IPS-18a (cell line): ENCODE results near the gene USP11.
"Not testable (repeated sequence)": the region's sequence is repeated elsewhere in the genome, so short reads cannot be mapped to it uniquely, and the experiment has no call there.

ENCODE experiments used
- H3K27ac ChIP-seq: one replicate; pipeline ENCODE4 v1.5.1; 2013; ENCODE audit warnings: low read length
- H3K27me3 ChIP-seq: one replicate; pipeline ENCODE4 v1.6.1; 2013; ENCODE audit warnings: mild to moderate bottlenecking, low read length; ENCODE audit not compliant: control insufficient read depth, insufficient read depth
- H3K36me3 ChIP-seq: one replicate; pipeline ENCODE4 v1.6.1; 2013; ENCODE audit warnings: low read depth, low read length; ENCODE audit not compliant: control insufficient read depth
- H3K4me1 ChIP-seq: one replicate; pipeline ENCODE4 v1.6.1; 2013; ENCODE audit warnings: low read depth, low read length; ENCODE audit not compliant: control insufficient read depth
- H3K4me3 ChIP-seq: one replicate; pipeline ENCODE4 v1.5.1; 2013; ENCODE audit warnings: low read length
- H3K9ac ChIP-seq: one replicate; pipeline ENCODE4 v1.6.1; 2013; ENCODE audit warnings: mild to moderate bottlenecking, low read length, moderate library complexity
- H3K9me3 ChIP-seq: one replicate; pipeline ENCODE4 v1.6.1; 2013; ENCODE audit warnings: low read depth, low read length; ENCODE audit not compliant: control insufficient read depth

Gene USP11

DNA sequence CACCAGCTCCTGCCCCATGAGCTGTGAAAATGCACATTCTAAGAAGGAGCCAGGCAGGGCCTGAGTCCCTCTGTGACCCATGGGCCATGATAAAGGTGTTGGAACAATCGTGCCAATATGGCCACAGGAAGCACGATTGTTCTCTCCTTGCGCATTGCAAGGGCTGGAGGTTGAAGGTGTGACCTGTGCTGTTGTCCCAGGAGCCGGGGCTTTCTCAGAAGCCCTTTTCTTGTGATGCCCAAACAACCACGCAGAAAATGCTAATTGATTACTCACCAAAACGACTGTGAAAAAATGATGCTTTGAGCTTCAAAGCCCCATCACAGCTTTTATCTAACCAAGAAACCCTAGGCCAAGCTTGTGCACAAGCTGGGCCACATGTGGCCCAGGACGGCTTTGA lies 33.8 kb downstream of the USP11 start:
- no peaks in the 10 kb centered on the region for H3K36me3 ChIP-seq
- H3K27ac ChIP-seq: no peak overlapping the region
- no peaks in the 10 kb centered on the region for H3K27me3 ChIP-seq
- no peak overlapping the region for H3K9ac ChIP-seq
- H3K4me1 ChIP-seq: no peaks in the 10 kb centered on the region
- no peak overlapping the region for H3K4me3 ChIP-seq
- no peaks in the 10 kb centered on the region for H3K9me3 ChIP-seq

DNA sequence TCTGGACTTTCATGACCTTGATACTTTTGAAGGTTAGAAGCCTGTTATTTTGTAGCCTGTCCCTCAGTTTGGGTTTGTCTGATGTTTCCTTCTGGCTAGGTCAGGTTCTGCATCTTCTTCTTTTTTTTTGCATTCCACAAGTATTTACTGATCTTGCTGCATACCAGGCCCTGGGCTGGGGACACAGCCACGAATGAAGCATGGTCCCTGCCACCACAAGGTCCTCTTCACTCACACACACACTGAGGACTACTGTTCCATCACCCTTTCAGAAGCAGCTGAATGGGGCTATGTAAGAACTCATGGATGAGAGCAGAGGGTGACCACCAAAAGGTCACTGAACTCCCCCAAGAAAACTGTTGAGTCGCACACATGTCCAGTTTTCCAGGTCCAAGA lies 39.2 kb downstream of the USP11 start:
- H3K9me3 ChIP-seq: peaks cover 2% of the 10 kb centered on the region
- H3K4me1 ChIP-seq: no peaks in the 10 kb centered on the region
- H3K4me3 ChIP-seq: no peak overlapping the region
- H3K27me3 ChIP-seq: no peaks in the 10 kb centered on the region
- no peak overlapping the region for H3K9ac ChIP-seq
- no peak overlapping the region for H3K27ac ChIP-seq
- no peaks in the 10 kb centered on the region for H3K36me3 ChIP-seq

GRCh38 chrX:47273011-47273730 lies 40.4 kb downstream of the USP11 start:
- Histone ChIP-seq H3K9ac (no peak overlapping the region), H3K27me3 (no peaks in the 10 kb centered on the region), H3K9me3 (peaks cover 2% of the 10 kb centered on the region), H3K36me3 (no peaks in the 10 kb centered on the region), H3K4me1 (no peaks in the 10 kb centered on the region), H3K4me3 (no peak overlapping the region), H3K27ac (no peak overlapping the region)

- Histone ChIP-seq H3K9ac (no peak overlapping the region), H3K4me3 (no peak overlapping the region), H3K9me3 (peaks cover 7% of the 10 kb centered on the region), H3K27ac (no peak overlapping the region), H3K4me1 (no peaks in the 10 kb centered on the region), H3K27me3 (no peaks in the 10 kb centered on the region), H3K36me3 (no peaks in the 10 kb centered on the region)
These were observed 45.9 kb downstream of the USP11 start for GRCh38 chrX:47278691-47279090.

DNA sequence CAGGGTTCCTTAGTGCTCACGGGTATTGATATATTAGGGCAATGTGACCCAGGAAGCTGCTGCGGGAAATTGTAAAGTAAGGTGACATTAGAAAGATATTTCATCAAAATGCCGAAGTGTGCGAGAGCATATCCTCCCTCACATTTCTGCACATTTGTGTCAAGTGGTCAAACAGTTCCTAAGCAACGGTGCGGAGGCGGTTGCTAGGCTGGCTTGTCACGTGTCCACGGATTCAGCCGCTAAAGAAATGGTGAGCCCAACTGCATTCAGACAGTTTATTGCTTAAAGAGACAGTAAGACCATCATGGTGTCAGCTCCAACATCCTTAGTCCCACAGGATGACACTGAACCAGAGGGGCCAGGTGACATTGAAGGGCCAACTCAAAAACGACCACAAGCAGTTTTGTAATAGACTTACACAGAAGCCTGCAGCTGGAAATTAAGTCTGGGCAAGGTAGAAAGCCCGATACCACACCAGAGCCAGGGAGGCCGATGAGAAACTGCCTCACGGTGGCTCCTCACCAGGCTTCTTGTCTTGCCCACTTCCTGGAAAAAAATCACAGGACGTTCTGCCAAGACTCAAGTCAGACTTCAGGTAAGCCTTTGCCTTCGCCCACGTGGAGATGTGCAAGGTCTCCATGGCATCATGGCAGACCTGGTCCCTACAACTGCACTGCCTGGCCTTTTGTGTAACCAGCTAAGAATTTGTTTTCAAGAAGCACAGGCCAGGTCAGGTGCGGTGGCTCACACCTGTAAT lies 50.4 kb downstream of the USP11 start:
- H3K4me1 ChIP-seq: no peaks in the 10 kb centered on the region
- H3K9ac ChIP-seq: no peak overlapping the region
- H3K27me3 ChIP-seq: no peaks in the 10 kb centered on the region
- no peak overlapping the region for H3K27ac ChIP-seq
- peaks cover 14% of the 10 kb centered on the region for H3K9me3 ChIP-seq
- no peaks in the 10 kb centered on the region for H3K36me3 ChIP-seq
- H3K4me3 ChIP-seq: no peak overlapping the region

DNA sequence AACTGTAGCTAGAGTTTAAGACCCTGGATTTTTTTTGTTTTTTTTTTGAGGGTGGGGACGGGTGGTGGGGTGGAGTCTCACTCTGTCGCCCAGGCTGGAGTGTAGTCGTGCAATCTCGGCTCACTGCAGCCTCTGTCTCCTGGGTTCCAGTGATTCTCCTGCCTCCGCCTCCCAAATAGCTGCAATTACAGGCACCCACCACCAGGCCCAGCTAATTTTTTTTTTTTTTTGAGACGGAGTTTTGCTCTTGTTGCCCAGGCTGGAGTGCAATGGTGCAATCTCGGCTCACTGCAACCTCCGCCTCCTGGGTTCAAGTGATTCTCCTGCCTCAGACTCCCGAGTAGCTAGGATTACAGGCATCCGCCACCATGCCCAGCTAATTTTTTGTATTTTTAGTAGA lies 51.8 kb downstream of the USP11 start:
- H3K4me3 ChIP-seq, H3K27me3 ChIP-seq, H3K27ac ChIP-seq, H3K9ac ChIP-seq, H3K36me3 ChIP-seq, H3K4me1 ChIP-seq: not testable (repeated sequence)
- peaks cover 16% of the 10 kb centered on the region for H3K9me3 ChIP-seq

GRCh38 chrX:47285836-47286320 lies 53.1 kb downstream of the USP11 start:
- H3K27ac ChIP-seq: no peak overlapping the region
- no peak overlapping the region for H3K9ac ChIP-seq
- H3K4me3 ChIP-seq: no peak overlapping the region
- no peaks in the 10 kb centered on the region for H3K36me3 ChIP-seq
- H3K9me3 ChIP-seq: peaks cover 25% of the 10 kb centered on the region
- no peaks in the 10 kb centered on the region for H3K4me1 ChIP-seq
- no peaks in the 10 kb centered on the region for H3K27me3 ChIP-seq

DNA sequence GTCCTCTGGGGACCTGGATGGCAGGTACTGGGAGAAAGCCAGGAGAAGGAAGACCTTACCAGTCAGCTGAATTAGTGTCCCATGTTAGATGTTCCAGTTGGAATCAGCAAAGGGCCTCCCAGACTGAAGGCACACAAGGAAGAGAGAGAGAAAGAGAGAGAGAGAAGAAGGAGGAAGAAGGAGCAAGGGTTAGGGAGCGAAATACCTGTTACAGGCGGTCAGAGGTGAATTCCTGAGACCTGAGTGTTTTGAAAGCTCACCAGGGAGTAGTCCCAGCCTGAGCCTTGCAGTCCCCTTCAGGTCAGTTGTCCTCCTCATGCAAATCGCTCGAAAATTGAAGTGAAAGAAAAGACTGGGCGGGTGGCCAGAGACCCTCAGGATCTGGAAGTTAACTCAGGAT lies 60.3 kb downstream of the USP11 start:
- no peaks in the 10 kb centered on the region for H3K36me3 ChIP-seq
- no peak overlapping the region for H3K9ac ChIP-seq
- H3K27me3 ChIP-seq: no peaks in the 10 kb centered on the region
- H3K9me3 ChIP-seq: peaks cover 19% of the 10 kb centered on the region
- no peak overlapping the region for H3K4me3 ChIP-seq
- no peaks in the 10 kb centered on the region for H3K4me1 ChIP-seq
- no peak overlapping the region for H3K27ac ChIP-seq

- Histone ChIP-seq H3K27ac (no peak overlapping the region), H3K27me3 (no peaks in the 10 kb centered on the region), H3K4me3 (no peak overlapping the region), H3K4me1 (no peaks in the 10 kb centered on the region), H3K36me3 (no peaks in the 10 kb centered on the region), H3K9me3 (peaks cover 6% of the 10 kb centered on the region), H3K9ac (no peak overlapping the region)
These were observed 64.1 kb downstream of the USP11 start for GRCh38 chrX:47296766-47297365.

GRCh38 chrX:47297874-47298273 lies 65.1 kb downstream of the USP11 start:
- Histone ChIP-seq H3K27me3 (no peaks in the 10 kb centered on the region), H3K4me1 (peaks cover 5% of the 10 kb centered on the region), H3K9ac (no peak overlapping the region), H3K36me3 (no peaks in the 10 kb centered on the region), H3K9me3 (peaks cover 6% of the 10 kb centered on the region), H3K27ac (no peak overlapping the region), H3K4me3 (no peak overlapping the region)
